Esophagus squamous epithelium (tissue), 4 donors: ENCODE measurements around the gene GZMB.

Source experiments
- CTCF ChIP-seq, 6 experiments: fragments of 450-650 bp in 4 of 6; fragments of 200-600 bp in 2 of 6; sonication (generic) in 2 of 6; IDR thresholded peaks; one replicate each; pipeline ENCODE4 v1.5.1; 2016 to 2019; ENCODE audit warnings: antibody characterized with exemption in 6 of 6, mild to moderate bottlenecking in 4 of 6, moderate library complexity in 4 of 6
- POLR2A ChIP-seq, 4 donors: fragments of 450-650 bp; IDR thresholded peaks; one replicate each; pipeline ENCODE4 v1.6.1; 2017; ENCODE audit warnings: antibody characterized with exemption in 4 of 4, mild to moderate bottlenecking in 4 of 4, moderate library complexity in 3 of 4

DNA sequence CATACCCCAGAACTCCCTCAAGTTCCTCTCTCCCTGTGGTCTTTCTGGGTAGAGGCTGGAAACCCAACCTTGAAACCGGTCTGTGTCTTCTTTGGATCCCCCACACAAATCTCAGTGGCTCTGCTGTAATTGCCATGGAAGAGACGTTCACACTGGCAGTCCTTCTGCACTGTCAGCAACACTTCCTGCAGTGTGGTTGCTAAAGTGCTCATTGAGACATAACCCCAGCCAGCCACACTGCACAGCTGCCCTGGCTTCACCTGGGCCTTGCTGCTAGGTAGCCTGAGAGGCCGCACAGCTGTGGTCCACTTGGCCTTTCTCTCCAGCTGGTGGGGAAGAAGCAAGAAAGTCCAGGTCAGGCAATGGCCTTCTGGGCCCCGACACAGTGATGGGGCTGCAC, 26.9 kb downstream of the GZMB start:
- TF ChIP-seq POLR2A (IDR thresholded peaks at IDR 0.05) (no peak), CTCF (IDR thresholded peaks at IDR 0.05) (no peak)
